ENCODE measurements around the gene SLC8A2.
A peak's percentile ranks its signal among the peaks of the same experiment; 100 is the strongest.
"Not testable (repeated sequence)": the region's sequence is repeated elsewhere in the genome, so short reads cannot be mapped to it uniquely, and the experiment has no call there.

SLC8A2 gene

DNA sequence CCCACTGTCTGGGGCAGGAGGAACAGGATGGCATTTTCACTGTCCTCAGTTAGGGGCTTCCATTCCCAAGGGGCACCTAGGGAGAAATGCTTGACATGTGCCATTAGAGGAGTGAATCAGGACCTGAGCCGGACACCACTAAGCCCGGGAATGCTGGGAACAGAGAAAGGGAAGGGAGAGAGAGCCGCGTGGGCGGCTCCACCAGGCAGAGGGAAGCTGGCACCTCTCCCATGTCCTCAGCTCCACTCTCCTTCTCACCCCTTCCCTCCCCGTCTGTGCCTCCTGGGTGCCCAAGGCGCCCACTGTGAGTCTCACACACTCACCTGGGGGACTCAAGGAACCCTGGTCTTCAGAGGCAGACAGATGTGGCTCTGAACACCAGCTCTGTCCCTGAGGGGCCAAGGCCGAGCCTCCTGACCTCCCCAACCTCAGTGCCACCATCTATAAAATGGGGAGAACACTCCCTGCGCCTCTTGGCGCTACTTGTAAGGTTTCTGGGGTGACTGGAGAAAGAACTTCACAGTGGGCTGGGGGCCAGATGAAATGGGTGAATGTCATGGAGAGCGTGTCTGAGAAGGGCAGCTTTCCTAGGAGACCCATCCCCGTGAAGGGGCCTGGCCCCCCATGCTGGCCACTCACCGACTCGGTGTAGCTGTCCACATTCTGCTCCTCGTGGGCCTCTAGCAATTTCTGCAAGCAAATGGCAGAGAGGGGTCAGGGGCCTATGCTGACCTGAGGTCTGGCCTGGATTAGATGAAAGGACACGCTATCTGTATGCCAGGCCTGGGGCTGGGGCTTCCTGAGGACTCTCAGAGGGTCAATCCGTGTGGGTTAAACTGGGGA lies 17.6 kb upstream of the SLC8A2 start:
- no peak for DNase-seq (ENCODE audit: low read depth in 1 of 2, low spot score in 1 of 2)

DNA sequence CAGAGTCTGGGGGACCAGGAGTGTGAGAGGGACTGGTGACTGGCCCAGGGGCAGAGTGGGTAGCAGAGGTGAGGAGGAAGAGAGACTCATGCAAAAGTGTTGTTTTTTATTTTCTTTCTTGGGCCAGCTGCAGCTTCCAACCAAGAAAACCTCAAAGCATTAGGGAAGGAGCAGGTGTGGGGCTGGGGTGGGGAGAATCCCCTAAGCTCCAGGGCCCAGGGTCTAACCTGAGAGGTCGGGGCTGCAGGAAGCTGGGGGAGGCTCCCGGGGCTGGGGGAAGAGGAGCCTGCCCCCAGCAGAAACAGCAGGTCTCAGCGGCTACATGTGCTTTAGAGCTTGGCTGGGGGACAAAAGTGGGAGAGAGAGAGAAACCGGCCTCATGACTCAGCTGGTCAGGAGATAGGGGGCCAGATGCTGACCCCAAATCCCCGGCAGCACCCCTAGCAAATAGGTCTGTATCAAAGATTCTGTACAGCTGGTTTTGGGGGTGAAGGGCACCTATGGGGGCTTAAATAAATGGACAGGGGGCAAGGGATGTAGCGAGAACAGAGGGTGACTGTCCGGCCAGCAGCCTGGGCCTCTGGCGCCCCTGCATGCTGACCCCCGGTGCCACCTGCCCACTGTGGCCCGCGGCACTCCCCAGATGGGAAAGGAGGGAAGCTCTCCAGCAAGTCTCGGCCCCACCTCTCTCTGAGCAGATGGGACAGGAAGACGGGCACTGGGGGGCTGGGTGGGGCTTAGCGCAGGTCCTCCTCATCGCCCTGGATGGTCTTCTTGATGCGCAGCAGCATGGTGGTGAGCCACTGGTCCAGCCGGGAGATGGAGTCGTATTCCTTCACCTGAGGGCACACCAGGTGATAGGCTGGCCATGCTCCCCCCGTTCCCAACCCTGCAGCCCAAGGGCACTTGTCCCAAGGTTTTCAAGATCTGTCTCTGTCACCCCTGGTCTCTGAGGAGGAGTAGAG lies 16.1 kb upstream of the SLC8A2 start:
- DNase-seq (ENCODE audit: low read depth in 1 of 2, low spot score in 1 of 2): no peak

DNA sequence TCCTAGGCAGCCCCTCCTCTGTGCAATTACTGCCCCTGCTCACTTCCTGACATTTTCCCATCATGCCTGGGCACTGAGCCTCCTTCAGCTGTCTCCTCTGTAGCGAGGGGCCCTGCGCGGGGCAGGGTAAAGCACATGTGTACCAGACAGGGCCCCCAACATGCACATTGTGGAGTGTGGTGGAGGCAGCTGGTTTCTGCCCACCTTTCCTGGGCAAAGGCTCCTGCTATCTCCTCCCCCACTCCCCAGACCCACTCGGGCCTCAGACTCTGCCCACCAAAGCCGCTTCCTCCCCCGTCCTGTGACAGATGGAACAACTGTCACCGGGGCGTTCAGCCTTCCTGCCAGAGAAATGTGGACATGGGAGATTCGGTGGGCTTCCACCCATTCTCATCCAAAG lies 15.2 kb upstream of the SLC8A2 start:
- no peak for DNase-seq (ENCODE audit: low read depth in 1 of 2, low spot score in 1 of 2)

DNA sequence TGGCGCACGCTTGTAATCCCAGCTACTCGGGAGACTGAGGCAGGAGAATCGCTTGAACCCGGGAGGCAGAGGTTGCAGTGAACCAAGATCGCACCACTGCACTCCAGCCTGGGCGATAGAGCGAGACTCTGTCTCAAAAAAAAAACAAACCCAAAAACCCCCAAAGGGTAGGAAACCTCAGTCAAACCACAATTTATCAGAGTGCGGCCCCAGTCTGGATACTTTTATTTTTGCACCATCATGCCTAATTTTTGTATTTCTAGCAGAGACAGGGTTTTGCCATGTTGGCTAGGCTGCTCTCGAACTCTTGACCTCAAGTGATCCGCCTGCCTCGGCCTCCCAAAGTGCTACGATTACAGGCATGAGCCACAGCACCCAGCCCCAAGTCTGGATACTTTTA lies 14.5 kb upstream of the SLC8A2 start:
- DNase-seq (ENCODE audit: low read depth in 1 of 2, low spot score in 1 of 2): not testable (repeated sequence)

DNA sequence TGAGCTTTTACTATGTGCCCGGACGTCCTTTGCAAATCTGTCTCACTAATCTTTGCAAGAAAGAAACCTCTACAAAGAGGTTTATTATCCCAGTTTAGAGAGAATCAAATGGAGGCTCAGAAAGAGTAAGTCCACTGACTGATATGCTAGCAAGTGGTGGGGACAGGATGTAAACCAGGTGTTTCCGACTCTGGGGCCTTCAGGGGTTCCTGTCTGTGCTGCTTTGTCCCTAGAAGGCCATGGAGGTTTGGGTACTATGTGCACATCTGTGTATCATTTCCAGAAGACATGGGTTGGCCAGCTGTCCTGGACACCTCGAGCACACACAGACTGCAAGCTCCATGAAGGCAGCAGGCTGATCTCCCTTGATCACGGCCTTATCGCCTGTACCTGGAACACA lies 13.5 kb upstream of the SLC8A2 start:
- DNase-seq (ENCODE audit: low read depth in 1 of 2, low spot score in 1 of 2): no peak

DNA sequence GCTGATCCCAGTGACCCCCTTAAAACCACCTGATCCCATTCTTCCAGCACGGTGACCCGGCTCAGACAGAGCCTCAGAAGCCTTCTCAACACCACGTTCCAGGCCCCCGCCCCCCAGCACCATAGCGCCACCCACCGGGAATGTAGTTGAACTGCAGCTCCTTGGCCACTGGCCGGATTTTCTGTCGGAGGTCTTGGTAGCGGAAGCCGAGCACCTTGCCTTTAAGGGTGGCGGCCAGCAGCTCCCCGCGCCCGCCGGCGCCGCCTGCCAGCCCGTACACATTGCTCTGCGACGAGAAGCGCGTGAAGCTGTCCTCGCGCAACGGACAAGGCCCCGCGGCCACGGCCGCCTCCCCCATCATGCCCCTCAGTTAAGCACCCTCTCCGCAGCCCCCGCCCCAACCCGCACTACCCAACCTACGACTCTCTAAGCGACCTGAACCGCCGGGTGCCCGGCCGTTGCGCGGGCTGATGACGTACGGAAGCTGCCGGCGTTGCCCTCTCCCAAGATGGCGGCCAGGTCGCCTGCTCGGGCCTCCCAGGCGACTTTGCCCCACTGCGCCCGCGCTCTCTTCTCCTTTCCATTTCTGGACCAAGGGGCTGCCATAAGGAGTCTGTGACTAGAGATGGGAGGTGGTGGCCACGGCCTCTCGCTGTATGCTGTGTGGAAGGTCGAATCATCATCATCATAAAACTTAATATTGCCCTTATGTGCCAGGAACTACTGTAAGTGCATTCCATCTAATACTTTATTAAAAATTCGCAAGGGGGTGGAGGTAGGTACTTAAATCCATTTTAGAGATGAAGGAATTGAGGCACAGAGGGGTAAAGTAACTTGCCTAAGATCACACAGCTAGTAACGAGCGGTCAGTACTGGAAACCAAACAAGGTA lies 12.4 kb upstream of the SLC8A2 start, which contains the start of gene KPTN:
KPTN (minus strand) TSS at position 420 of the 891 bp plus-strand sequence; CDS start at position 361, 59 bp downstream.
- peak; percentile 76 to 81 for DNase-seq (ENCODE audit: low read depth in 1 of 2, low spot score in 1 of 2)

DNA sequence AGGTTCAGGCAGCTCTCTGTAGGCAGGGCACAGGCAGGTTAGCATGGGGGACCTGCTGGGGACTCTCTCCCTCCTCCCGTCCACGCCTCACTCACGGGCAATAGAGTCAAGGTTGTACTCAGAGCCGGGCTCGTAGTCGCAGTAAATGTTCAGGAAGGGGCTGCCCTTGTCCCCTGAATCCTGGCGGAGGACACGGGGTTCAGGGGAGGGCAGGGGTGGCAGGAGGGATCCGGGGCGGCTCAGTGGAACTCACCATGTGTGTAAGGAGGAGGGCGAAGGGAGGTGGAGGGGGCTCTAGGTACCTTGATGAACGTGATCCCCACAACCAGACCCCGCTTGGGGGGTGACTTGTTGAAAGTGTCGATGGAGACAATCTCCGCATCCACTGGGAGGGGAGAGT lies 11.5 kb upstream of the SLC8A2 start:
- DNase-seq (ENCODE audit: low read depth in 1 of 2, low spot score in 1 of 2): no peak

DNA sequence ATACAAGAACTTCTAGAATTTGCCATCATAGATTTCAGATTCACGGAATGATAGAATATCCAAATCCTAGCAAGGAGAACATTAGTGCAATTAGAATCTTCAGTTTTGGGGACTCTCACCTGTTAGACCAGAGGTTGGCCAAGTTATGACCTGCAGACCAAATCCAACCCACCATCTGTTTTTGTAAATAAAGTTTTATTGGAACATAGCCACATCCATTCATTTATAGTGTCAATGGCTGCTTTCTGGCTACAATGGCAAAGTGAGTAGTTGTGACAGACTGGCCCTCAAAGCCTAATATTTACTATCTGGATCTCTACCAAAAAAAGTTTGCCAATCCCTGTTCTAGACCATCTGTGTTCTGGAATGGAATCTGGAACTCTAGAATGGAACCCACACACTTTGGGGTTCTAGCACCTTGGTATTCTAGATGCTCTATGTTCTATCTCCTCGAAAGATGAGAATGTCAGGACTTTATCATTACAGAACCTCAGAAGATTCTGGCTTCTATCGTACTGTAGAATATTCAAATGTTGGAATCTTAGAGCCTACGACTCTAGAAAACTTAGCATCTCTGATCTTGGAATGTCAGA lies 9.9 kb upstream of the SLC8A2 start:
- no peak for DNase-seq (ENCODE audit: low read depth in 1 of 2, low spot score in 1 of 2)

DNA sequence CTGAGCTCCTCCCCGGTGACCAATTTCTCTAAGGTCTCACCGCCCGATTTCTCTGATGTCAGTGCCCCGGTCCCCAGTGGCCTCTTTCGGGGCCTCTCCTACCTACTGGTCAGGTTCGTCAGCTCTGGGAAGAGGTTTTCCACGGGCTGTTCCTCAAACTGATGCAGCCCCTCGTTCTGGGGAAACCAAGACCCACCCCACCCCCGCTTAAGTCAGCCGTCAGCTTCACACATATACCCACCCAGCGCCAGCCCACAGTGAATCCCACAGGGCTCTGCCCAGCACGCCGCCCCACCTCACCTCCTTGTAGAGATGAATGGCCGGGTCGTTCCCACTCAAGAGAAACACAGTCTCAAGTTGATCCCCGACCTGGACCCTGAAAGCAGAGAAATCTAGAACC lies 9.0 kb upstream of the SLC8A2 start:
- no peak for DNase-seq (ENCODE audit: low read depth in 1 of 2, low spot score in 1 of 2)

DNA sequence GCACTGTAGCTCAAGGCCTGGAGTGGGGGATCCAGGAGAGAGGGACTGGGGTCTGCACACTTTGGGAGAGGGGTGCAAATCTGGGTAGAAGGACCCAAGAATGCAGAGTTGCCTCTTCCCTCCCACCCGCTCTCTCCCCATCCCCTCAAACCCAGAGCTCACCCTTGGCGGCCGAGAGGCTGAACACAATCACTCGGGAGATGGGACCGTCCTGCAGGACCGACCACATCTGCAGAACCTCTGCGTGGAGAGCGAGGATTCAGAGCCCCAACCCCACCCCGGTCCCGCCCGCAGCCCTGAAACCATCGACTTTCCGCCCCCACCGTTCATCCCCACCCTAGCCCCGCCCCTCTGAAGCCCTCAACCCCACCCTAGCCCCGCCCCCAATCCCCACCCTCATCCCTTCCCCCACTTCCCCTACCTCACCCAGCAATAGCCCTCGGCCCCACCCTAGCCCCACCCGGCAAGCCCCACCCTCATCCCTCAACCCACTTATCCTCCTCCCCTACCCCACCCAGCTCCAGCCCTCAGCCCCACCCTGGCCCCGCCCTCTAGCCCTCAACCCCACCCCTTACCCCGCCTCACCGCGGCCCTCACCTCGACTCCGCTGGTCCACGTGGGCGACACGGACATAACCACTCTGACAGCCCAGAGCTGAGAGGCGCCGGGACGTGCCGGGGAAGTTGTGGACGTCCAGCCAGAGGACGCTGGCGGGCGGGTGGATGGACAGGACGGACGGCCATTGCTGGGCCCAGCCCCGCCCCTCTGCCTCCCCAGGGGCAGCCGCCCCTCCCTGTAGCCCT lies 8.2 kb upstream of the SLC8A2 start:
- no peak for DNase-seq (ENCODE audit: low read depth in 1 of 2, low spot score in 1 of 2)

DNA sequence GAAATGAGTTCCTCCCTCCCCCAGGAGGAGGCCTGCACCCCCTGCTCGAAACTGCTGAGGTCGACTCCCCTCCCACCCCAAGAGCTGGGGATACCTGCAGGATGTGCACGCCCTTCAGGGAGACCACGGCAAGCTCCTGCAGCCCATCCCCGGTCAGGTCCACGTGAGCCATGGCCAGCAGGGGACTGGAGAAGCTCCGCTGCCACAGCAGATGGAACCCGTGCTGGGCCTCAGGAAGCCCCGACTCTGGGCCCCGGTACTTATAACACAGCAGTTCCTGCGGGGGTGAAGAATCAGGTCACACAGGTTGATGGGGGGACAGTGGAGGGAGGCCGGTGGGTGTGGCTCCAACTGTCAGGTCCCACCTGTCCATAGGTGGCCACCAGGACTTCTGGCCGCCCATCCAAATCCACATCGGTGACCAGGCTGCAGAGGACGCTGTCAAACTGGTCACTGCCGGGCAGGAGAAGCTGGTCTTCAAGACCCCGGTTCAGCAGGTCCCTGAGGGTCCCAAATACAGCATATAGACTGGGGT lies 4.8 kb upstream of the SLC8A2 start:
- no peak for DNase-seq (ENCODE audit: low read depth in 1 of 2, low spot score in 1 of 2)

DNA sequence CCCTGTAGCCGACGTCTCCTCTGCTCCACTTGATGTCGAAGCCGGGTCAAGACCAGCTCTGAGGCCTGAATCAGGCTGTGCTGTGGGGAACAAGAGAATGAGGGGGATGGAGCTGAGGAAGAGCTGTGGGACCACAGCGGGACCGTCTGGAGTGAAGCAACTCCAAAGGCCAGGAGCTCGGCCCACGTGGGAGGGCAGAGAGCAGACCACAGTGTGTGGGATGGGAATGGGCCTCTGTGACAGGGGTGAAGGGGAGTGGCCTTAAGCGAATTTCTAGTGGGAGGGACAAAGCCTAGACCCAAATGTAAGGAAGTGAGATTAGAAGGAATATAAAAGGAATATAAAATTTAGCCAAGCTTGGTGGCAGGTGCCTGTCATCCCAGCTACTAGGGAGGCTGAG lies 3.8 kb upstream of the SLC8A2 start:
- no peak for DNase-seq (ENCODE audit: low read depth in 1 of 2, low spot score in 1 of 2)

DNA sequence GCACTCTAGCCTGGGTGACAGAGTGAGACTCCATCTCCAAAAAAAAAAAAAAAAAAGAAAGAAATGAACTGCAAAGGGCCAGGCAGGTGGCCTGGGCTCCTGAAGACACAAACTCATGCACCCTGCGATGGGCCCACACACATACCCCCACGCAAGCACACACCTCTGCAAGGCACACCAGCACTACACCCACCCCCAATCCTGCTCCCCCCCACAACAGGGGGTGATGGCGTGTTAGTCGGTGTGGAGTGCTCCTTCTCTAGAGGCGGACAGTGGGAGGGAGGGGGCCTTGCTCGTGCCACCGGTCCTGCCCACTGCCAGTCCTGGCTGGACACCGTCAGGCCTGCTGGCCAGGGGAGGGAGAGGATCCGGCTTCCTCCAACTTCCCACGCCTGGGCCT lies 1.6 kb upstream of the SLC8A2 start:
- DNase-seq (ENCODE audit: low read depth in 1 of 2, low spot score in 1 of 2): no peak

DNA sequence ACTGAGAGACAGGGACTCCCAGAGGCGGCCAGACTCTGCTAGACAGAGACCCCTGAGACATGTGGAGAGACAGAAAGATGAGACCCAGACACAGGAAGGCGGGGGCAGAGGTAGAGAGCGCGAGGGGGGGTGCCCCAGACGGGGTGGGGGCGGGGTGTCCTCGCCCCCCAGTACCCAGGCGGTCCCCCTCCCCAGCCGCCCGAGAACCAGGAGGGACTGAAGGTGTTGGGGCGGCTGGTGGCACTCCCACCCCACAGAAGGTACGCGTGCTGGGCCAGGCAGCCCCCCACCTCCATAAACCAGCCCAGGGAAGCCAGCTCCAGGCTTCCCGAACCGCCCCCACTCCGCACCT lies 336 bp downstream of the SLC8A2 start:
- no peak for DNase-seq (ENCODE audit: low read depth in 1 of 2, low spot score in 1 of 2)

DNA sequence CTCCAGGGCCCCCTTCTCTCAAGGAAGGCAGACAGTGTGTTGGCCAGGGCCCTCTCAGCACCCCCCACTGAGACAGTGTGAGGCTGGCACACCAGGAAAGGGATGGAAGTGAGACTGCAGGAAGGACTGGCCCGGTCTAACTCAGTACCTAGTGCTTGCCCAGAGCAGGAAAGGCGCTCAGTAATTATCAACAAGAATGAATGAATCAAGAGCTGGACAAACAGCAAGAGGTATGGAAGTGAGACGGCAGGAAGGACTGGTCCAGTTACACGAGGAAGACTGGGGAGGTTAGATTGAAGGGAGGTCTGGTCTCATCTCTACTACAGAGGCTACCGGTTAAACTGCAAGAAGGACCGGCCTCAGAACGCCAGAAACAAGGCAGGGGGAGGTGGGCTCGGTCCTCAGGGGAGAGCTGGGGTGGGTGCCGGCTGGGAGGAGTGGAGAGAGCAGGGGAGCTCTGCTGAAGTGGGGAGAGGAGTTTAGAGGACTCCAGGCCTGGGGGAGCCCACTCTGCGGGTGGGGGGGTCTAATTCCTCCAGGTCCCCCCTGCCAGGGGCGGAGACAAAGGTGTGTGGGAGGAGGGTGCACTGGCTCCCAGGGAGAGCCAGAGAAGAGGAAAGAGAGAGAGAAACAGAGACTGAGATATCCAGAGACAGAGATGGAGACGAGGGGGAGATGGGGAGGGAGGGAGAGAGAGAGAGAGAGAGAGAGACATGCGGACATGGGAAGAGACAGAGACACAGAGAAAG lies 1.1 kb downstream of the SLC8A2 start:
- no peak for DNase-seq (ENCODE audit: low read depth in 1 of 2, low spot score in 1 of 2)

DNA sequence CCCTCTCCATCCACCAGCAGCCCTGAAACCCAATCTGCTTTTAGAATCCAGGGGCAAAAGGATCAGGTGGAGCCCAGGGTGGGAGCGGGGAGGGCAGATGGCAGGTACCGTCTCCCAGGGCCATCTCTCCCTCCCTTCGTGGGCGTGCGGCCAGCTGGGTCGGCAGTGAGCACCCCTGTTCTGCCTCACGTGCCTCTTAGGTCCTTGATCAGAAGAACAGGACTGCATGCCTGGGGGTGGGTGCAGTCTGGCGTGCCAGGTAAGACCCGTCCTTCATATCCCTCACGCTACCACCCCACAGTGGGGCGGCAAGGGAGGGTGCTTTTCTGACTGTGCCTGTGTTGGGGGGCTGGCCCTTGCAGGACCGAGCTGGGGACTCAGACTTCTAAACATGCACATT lies 2.0 kb downstream of the SLC8A2 start:
- DNase-seq (ENCODE audit: low read depth in 1 of 2, low spot score in 1 of 2): no peak

DNA sequence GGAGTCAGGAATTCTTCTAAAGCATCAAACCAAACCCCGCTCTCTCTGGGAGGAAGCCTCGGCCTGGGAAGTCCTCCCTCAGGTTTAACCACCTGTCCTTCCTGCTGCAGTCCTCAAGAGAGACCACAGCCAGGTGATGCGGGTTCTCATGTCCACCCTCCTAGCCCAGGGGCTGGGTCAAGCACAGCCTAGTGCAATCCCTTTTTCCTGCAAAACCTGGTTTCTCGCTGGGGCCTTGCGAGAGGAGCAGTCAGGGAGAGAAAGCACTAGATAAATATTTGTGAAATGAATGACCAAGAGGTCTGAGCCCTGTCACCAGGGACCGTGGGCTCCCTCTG lies 2.4 kb downstream of the SLC8A2 start:
- DNase-seq (ENCODE audit: low read depth in 1 of 2, low spot score in 1 of 2): no peak

DNA sequence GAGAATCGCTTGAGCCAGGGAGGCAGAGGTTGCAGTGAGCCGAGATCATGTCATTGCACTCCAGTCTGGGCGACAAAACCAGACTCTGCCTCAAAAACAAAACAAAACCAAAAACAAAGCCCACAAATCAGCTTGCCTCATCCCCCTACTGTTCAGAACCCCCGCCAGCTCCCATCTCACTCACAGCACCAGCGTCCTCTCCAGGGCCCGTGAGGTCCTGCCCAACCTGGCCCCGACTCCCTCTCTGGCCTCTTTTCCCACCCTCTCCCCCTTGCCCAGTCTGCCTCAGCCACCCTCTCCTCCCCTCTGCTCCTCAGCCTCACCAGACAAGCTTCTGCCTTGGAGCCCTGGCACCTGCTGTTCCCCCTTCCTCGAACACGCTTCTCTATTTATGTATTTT lies 3.8 kb downstream of the SLC8A2 start:
- DNase-seq (ENCODE audit: low read depth in 1 of 2, low spot score in 1 of 2): no peak

DNA sequence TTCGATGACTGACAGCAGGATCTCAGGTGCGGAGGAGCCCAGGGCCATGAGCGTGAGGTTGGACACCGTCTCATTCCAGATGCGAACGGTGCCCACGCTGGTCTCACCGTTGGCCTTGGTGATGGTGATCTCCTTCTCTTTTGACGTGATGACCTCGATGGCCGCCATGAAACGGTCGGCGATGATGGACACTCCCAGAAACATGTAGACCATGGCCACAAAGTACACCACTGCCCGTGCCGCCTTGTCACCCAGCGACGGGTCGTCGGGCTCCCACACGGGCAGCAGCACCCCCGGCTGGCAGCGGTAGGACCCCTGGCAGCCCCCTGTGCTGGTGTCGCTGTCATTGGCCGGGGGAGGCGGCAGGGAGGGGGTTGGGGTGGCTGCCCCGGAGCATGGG lies 5.7 kb downstream of the SLC8A2 start:
- DNase-seq (ENCODE audit: low read depth in 1 of 2, low spot score in 1 of 2): no peak

Data from activated T-helper 1 cell treated with anti-CD3 and anti-CD28 coated beads, Interleukin-2, amount 50 U/mL, for 16 hours (primary cell).